GM21360 (cell line): ENCODE data around the gene OLA1.

ENCODE experiments used
- ATAC-seq: cut with Tn5 transposase; IDR thresholded peaks from one replicate; pipeline ENCODE4 v1.9.1; 2021; ENCODE audit warnings: mild to moderate bottlenecking, moderate library complexity; ENCODE audit not compliant: unreplicated experiment

Gene OLA1

GRCh38 chr2:174071321-174071720, 177.0 kb downstream of the OLA1 start:
- ATAC-seq: no peak

- ATAC-seq: no peak
These were observed 178.1 kb downstream of the OLA1 start for GRCh38 chr2:174070281-174070680.

GRCh38 chr2:174067815-174068214, 180.5 kb downstream of the OLA1 start:
- ATAC-seq: no peak

GRCh38 chr2:174066871-174067270, 181.5 kb downstream of the OLA1 start:
- no peak for ATAC-seq

GRCh38 chr2:174063492-174064092, 184.7 kb downstream of the OLA1 start:
- ATAC-seq: no peak

GRCh38 chr2:174062934-174063333, 185.4 kb downstream of the OLA1 start:
- ATAC-seq: no peak

GRCh38 chr2:174059884-174060244, 188.5 kb downstream of the OLA1 start:
- ATAC-seq: no peak

GRCh38 chr2:174059178-174059883, 189.0 kb downstream of the OLA1 start:
- no peak for ATAC-seq

GRCh38 chr2:174058456-174058855, 189.9 kb downstream of the OLA1 start:
- ATAC-seq: no peak

- ATAC-seq: no peak
These were observed 190.3 kb downstream of the OLA1 start for GRCh38 chr2:174058026-174058425.

- ATAC-seq: no peak
These were observed 193.4 kb downstream of the OLA1 start for GRCh38 chr2:174054926-174055325.

- no peak for ATAC-seq
These were observed 194.8 kb downstream of the OLA1 start for GRCh38 chr2:174053355-174054151.

- no peak for ATAC-seq
These were observed 195.8 kb downstream of the OLA1 start for GRCh38 chr2:174052584-174052976.

- ATAC-seq: no peak
These were observed 196.4 kb downstream of the OLA1 start for GRCh38 chr2:174051741-174052583.

GRCh38 chr2:174051068-174051467, 197.3 kb downstream of the OLA1 start:
- no peak for ATAC-seq

- ATAC-seq: no peak
These were observed 198.4 kb downstream of the OLA1 start for GRCh38 chr2:174049895-174050294.

- no peak for ATAC-seq
These were observed 200.1 kb downstream of the OLA1 start for GRCh38 chr2:174048243-174048642.

- ATAC-seq: no peak
These were observed 200.6 kb downstream of the OLA1 start for GRCh38 chr2:174047746-174048145.

- no peak for ATAC-seq
These were observed 202.2 kb downstream of the OLA1 start for GRCh38 chr2:174046172-174046571.

GRCh38 chr2:174044556-174044955, 203.8 kb downstream of the OLA1 start:
- ATAC-seq: no peak

GRCh38 chr2:174040417-174040701, 208.0 kb downstream of the OLA1 start:
- no peak for ATAC-seq
